Measurements from ENCODE around the gene EN1. TPM values are rescaled to one million over a fixed set of nuclear protein-coding genes. Genes with fewer than 3 reads are reported as not detected.

The EN1 gene
- total RNA-seq, 1 donor from 2014 or later, result not detected

DNA sequence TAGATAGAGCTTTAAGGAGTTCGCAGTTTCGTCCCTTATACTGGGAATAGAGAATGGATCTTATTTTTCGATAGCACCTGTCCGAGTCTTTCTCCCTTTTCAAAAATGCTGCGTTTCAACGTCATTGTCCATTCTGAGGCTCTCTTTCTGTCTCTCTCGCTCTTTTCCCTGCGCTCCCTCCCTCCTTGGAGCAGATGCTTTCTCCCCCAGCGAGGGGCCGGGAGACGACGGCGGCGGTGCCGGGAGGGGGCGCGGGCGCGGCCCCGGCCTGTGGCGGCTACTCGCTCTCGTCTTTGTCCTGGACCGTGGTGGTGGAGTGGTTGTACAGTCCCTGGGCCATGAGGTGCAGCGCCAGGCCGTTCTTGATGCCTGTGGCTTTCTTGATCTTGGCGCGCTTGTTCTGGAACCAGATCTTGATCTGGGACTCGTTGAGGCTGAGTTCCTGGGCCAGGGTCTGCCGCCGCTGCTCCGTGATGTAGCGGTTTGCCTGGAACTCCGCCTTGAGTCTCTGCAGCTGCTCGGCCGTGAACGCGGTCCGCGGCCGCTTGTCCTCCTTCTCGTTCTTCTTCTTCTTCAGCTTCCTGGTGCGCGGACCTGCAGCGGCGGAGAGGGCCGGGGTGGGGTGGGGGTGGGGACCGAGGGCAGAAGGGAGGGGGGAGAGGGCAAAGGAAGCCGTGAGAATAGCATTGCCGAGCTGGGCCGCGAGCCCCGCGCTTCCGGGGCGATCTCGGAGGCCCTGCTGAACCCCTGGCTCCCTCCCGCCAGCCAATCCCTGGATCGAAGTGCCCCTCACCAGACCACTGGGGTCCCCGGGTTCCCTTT is 4.6 kb downstream of the EN1 start:
- Histone ChIP-seq H3K36me3 (ENCODE audit: control insufficient read depth, insufficient read depth, low read length) (no peaks in the 10 kb centered on the region), H3K27me3 (ENCODE audit: control insufficient read depth, insufficient read depth, low read length) (peaks cover 88% of the 10 kb centered on the region), H3K4me3 (ENCODE audit: low read depth, low read length) (no peak overlapping the region)
- TF ChIP-seq CTCF (IDR thresholded peaks at IDR 0.05; ENCODE audit: insufficient read depth, low read length, poor library complexity, severe bottlenecking), result no peak
- DNase-seq (ENCODE audit: low read depth), result no peak

DNA sequence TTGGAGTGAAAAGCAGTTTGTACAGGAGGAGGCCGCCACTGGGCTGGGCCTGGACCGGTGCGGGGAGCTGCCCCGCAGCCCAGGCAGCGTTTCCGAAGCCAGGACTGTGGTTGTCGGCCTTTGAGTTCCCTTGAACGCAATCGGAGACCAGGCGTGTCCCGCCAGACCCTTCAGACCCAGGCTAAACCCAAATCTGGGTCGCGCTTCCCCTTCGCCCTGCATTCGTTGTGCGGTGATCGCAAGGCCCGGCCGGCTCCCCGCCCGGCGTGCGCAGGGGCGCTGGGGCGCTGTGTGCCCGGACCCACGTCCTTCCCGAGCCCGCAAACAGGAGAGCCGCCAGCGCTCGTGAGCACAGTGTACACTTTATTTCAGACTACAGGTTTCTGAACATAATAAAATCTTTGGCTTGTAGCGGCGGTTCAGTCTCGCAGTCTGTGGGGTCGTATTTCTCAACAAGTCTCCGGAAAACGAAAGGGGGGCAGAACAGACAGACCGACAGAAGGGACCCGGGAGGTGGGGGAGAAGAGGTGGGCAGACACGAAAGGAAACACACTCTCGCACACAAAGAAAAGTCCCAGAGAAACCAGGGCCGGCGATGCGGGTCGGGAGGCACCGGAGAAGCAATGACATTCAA is 5.5 kb downstream of the EN1 start:
- no peak for DNase-seq (ENCODE audit: low read depth)
- Histone ChIP-seq H3K4me3 (ENCODE audit: low read depth, low read length) (no peak overlapping the region), H3K27me3 (ENCODE audit: control insufficient read depth, insufficient read depth, low read length) (peaks cover 91% of the 10 kb centered on the region), H3K36me3 (ENCODE audit: control insufficient read depth, insufficient read depth, low read length) (no peaks in the 10 kb centered on the region)
- no peak for TF ChIP-seq CTCF (IDR thresholded peaks at IDR 0.05; ENCODE audit: insufficient read depth, low read length, poor library complexity, severe bottlenecking)

- Histone ChIP-seq H3K27me3 (ENCODE audit: control insufficient read depth, insufficient read depth, low read length) (peaks cover 94% of the 10 kb centered on the region), H3K4me3 (ENCODE audit: low read depth, low read length) (no peak overlapping the region), H3K36me3 (ENCODE audit: control insufficient read depth, insufficient read depth, low read length) (no peaks in the 10 kb centered on the region)
- no peak for TF ChIP-seq CTCF (IDR thresholded peaks at IDR 0.05; ENCODE audit: insufficient read depth, low read length, poor library complexity, severe bottlenecking)
- DNase-seq (ENCODE audit: low read depth), result no peak
Observed at GRCh38 chr2:118841450-118841827, 6.0 kb downstream of the EN1 start.

DNA sequence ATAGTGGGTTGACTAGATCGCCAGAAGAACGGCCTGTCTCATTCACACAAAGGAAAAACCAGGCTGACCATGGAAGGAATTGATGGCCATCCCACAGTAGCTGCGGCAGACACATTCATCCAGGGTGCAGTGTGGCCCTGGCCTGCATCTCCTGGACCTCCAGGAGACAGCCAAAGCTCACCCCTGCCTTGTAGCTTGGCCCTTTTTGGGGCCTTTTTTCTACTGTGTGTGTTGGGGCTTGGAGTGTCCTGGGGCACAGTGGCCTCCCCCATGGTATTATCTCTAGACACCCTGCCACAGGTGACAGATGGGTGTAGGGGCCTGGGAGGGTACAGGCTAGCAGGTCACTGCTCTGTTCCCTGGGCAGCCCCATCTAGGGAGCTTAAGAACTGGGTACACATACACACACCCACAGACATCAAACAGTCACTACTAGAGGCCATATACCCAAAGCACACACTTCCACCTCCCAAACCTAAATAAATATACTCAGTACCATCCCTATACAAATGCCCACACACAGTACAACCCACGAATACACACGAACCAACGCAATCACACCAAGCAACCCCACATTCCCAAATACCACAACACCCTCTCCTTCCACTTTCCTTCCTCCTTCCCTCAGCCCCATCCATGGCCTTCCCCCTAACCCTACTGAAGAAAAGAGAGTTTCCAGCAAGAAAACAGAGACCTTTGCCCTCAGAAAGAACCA is 8.6 kb downstream of the EN1 start:
- no peaks in the 10 kb centered on the region for H3K36me3 ChIP-seq (ENCODE audit: control insufficient read depth, insufficient read depth, low read length)
- peaks cover 94% of the 10 kb centered on the region for H3K27me3 ChIP-seq (ENCODE audit: control insufficient read depth, insufficient read depth, low read length)
- no peak overlapping the region for H3K4me3 ChIP-seq (ENCODE audit: low read depth, low read length)
- TF ChIP-seq CTCF (IDR thresholded peaks at IDR 0.05; ENCODE audit: insufficient read depth, low read length, poor library complexity, severe bottlenecking), result no peak
- DNase-seq (ENCODE audit: low read depth), result no peak

DNA sequence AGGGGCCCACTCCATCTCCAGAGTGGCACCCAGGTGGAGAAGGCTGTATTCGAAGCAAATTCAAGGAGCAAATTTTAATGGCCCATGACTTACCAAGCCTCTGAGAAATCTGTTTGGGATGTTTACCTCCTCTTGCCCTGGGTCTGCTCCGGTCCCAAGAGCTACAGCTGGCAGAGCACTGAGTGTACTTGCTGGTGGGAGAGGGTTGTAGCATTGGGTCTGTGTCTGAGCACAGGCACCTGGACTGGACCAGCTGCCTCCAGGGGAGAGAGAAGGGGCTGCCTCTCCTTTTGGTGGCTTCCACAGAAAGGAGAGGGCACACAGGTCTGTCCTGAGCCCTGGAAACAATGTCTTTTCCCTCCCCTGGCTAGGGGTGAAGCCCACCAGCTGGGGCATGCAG is 9.8 kb downstream of the EN1 start:
- TF ChIP-seq CTCF (IDR thresholded peaks at IDR 0.05; ENCODE audit: insufficient read depth, low read length, poor library complexity, severe bottlenecking), result no peak
- no peaks in the 10 kb centered on the region for H3K36me3 ChIP-seq (ENCODE audit: control insufficient read depth, insufficient read depth, low read length)
- H3K4me3 ChIP-seq (ENCODE audit: low read depth, low read length), result no peak overlapping the region
- H3K27me3 ChIP-seq (ENCODE audit: control insufficient read depth, insufficient read depth, low read length), result peaks cover 94% of the 10 kb centered on the region
- DNase-seq (ENCODE audit: low read depth), result no peak
